Activated CD8-positive, alpha-beta memory T cell treated with anti-CD3 and anti-CD28 coated beads for 1 hour (primary cell): ENCODE data around the gene DVL1.
A peak's percentile ranks its signal among the peaks of the same experiment; 100 is the strongest.
"Not testable (repeated sequence)": the region's sequence is repeated elsewhere in the genome, so short reads cannot be mapped to it uniquely, and the experiment has no call there.

ENCODE experiments used
- DNase-seq, 2 donors: peaks; one replicate each; pipeline ENCODE4 v3.0.0-alpha.2; 2020; ENCODE audit warnings: low read depth in 1 of 2; ENCODE audit errors: extremely low read depth in 1 of 2

The DVL1 gene

GRCh38 chr1:1373815-1374588 lies 24.8 kb upstream of the DVL1 start:
- no peak for DNase-seq

- DNase-seq, result no peak
Observed at GRCh38 chr1:1373051-1373814, 24.0 kb upstream of the DVL1 start.

- peak; percentile 44 to 66 for DNase-seq
Observed at GRCh38 chr1:1371746-1372711, 22.8 kb upstream of the DVL1 start.

GRCh38 chr1:1371364-1371745 lies 22.1 kb upstream of the DVL1 start:
- peak; percentile 42 to 83 for DNase-seq

GRCh38 chr1:1370771-1371300 lies 21.6 kb upstream of the DVL1 start:
- no peak for DNase-seq

GRCh38 chr1:1370094-1370493 lies 20.9 kb upstream of the DVL1 start:
- DNase-seq, result not testable (repeated sequence)

GRCh38 chr1:1367315-1367714 lies 18.1 kb upstream of the DVL1 start:
- no peak for DNase-seq

GRCh38 chr1:1366699-1367066 lies 17.5 kb upstream of the DVL1 start:
- no peak for DNase-seq

- DNase-seq, result no peak
Observed at GRCh38 chr1:1365875-1366698, 16.9 kb upstream of the DVL1 start.

GRCh38 chr1:1364266-1364665 lies 15.0 kb upstream of the DVL1 start:
- no peak for DNase-seq

GRCh38 chr1:1361982-1362423 lies 12.8 kb upstream of the DVL1 start:
- no peak for DNase-seq

GRCh38 chr1:1361233-1361981 lies 12.2 kb upstream of the DVL1 start:
- no peak for DNase-seq

- no peak for DNase-seq
Observed at GRCh38 chr1:1360506-1361169, 11.4 kb upstream of the DVL1 start.

- DNase-seq, result no peak
Observed at GRCh38 chr1:1359664-1360468, 10.6 kb upstream of the DVL1 start.

- no peak for DNase-seq
Observed at GRCh38 chr1:1359308-1359663, 10.1 kb upstream of the DVL1 start.

- no peak for DNase-seq
Observed at GRCh38 chr1:1358433-1359271, 9.4 kb upstream of the DVL1 start, which contains the start of gene MXRA8. TSS of gene MXRA8 (minus strand) at chr1:1358555. CDS start at chr1:1358504, 51 bp downstream.

- DNase-seq, result no peak
Observed at GRCh38 chr1:1357871-1358432, 8.7 kb upstream of the DVL1 start.
